Measurements from ENCODE around the gene SPRR1B. TPM values are rescaled to one million over a fixed set of nuclear protein-coding genes. Genes with fewer than 3 reads are reported as not detected.
"Not testable (repeated sequence)": the region's sequence is repeated elsewhere in the genome, so short reads cannot be mapped to it uniquely, and the experiment has no call there.

SPRR1B gene
- polyA plus RNA-seq, 2 donors, result 2,433 to 2,781 TPM

- H3K27ac ChIP-seq (ENCODE audit: low read depth in 2 of 2, low read length in 1 of 2), result peak overlapping the region; percentile 84 to 97
- H3K36me3 ChIP-seq (ENCODE audit: control insufficient read depth in 2 of 2, insufficient read depth in 2 of 2, low read length in 1 of 2), result no peaks in the 10 kb centered on the region
- H3K27me3 ChIP-seq (ENCODE audit: control insufficient read depth in 1 of 2, insufficient read depth in 2 of 2, low read length in 2 of 2), result no peaks in the 10 kb centered on the region
- peak overlapping the region in 1 of 2 donors; percentile 1 for H3K4me3 ChIP-seq (ENCODE audit: low read depth in 1 of 2, low read length in 2 of 2)
- no peaks in the 10 kb centered on the region for H3K9me3 ChIP-seq (ENCODE audit: control insufficient read depth in 2 of 2, insufficient read depth in 1 of 2, low read depth in 1 of 2, low read length in 1 of 2)
- peaks cover 0 to 2% of the 10 kb centered on the region in 2 donors for H3K4me1 ChIP-seq (ENCODE audit: control insufficient read depth in 2 of 2, insufficient read depth in 2 of 2, low read length in 1 of 2)
- WGBS, 2 donors, result 44 to 55% methylated on average over 6 of the region's 6 CpGs
Measured at GRCh38 chr1:152999818-153000217, 31.2 kb upstream of the SPRR1B start.

DNA sequence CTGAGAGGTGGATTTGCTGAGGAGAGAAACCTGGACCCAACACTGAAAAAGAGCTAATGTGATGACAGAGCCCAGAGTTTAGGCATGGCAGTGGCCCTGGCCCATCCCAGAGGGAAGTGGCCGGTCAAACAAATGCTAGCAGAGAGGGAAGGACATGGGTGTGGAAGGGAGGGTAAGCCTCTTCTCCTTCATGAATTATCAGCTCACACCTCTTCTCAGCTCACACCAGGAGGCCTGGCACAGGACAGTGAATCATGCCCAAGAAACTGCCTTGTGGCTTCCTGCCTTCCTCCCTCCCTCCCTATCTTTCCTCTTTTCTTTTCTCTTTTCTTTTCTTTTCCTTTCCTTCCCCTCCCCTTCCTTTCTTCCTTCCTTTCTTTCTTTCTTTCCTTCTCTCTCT, 30.7 kb upstream of the SPRR1B start:
- no peaks in the 10 kb centered on the region for H3K9me3 ChIP-seq (ENCODE audit: control insufficient read depth in 2 of 2, insufficient read depth in 1 of 2, low read depth in 1 of 2, low read length in 1 of 2)
- no peaks in the 10 kb centered on the region for H3K27me3 ChIP-seq (ENCODE audit: control insufficient read depth in 1 of 2, insufficient read depth in 2 of 2, low read length in 2 of 2)
- peaks cover 0 to 2% of the 10 kb centered on the region in 2 donors for H3K4me1 ChIP-seq (ENCODE audit: control insufficient read depth in 2 of 2, insufficient read depth in 2 of 2, low read length in 1 of 2)
- H3K36me3 ChIP-seq (ENCODE audit: control insufficient read depth in 2 of 2, insufficient read depth in 2 of 2, low read length in 1 of 2), result no peaks in the 10 kb centered on the region
- H3K4me3 ChIP-seq (ENCODE audit: low read depth in 1 of 2, low read length in 2 of 2), result peak overlapping the region in 1 of 2 donors; percentile 1
- WGBS, 2 donors, result 50 to 68% methylated on average over 1 of the region's 1 CpG
- H3K27ac ChIP-seq (ENCODE audit: low read depth in 2 of 2, low read length in 1 of 2), result peak overlapping the region; percentile 84 to 97

GRCh38 chr1:153001382-153001781, 29.6 kb upstream of the SPRR1B start, which contains the start of gene SPRR3:
Gene SPRR3 (plus strand): TSS chr1:153001749. CDS start chr1:153003021, 1,272 bp downstream.
- Histone ChIP-seq H3K27me3 (ENCODE audit: control insufficient read depth in 1 of 2, insufficient read depth in 2 of 2, low read length in 2 of 2) (no peaks in the 10 kb centered on the region), H3K4me3 (ENCODE audit: low read depth in 1 of 2, low read length in 2 of 2) (peak within 1 kb of the TSS; percentile 36 to 59), H3K36me3 (ENCODE audit: control insufficient read depth in 2 of 2, insufficient read depth in 2 of 2, low read length in 1 of 2) (no peaks in the 10 kb centered on the region), H3K4me1 (ENCODE audit: control insufficient read depth in 2 of 2, insufficient read depth in 2 of 2, low read length in 1 of 2) (peaks cover 0 to 2% of the 10 kb centered on the region in 2 donors), H3K9me3 (ENCODE audit: control insufficient read depth in 2 of 2, insufficient read depth in 1 of 2, low read depth in 1 of 2, low read length in 1 of 2) (no peaks in the 10 kb centered on the region), H3K27ac (ENCODE audit: low read depth in 2 of 2, low read length in 1 of 2) (peak within 1 kb of the TSS; percentile 95 to 97)
- 54% methylated on average over 2 of the region's 2 CpGs for WGBS, 2 donors

DNA sequence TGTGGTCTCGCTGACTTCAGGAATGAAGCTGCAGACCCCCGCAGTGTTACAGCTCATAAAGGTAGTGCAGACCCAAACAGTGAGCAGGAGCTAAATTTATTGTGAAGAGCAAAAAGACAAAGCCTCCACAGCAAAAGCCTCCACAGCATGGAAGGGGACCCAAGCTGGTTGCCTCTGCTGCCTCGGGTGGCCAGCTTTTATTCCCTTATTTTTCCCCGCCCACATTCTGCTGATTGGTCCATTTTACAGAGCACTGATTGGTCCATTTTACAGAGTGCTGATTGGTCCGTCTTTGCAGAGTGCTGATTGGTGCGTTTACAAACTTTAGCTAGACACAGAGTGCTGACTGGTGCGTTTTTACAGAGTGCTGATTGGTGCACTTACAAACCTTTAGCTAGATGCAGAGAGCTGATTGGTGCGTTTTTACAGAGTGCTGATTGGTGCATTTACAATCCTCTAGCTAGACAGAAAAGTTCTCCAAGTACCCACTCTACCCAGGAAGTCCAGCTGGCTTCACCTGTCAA, 19.7 kb upstream of the SPRR1B start:
- H3K4me3 ChIP-seq (ENCODE audit: low read depth in 1 of 2, low read length in 2 of 2); H3K4me1 ChIP-seq (ENCODE audit: control insufficient read depth in 2 of 2, insufficient read depth in 2 of 2, low read length in 1 of 2); H3K27ac ChIP-seq (ENCODE audit: low read depth in 2 of 2, low read length in 1 of 2); H3K9me3 ChIP-seq (ENCODE audit: control insufficient read depth in 2 of 2, insufficient read depth in 1 of 2, low read depth in 1 of 2, low read length in 1 of 2); H3K27me3 ChIP-seq (ENCODE audit: control insufficient read depth in 1 of 2, insufficient read depth in 2 of 2, low read length in 2 of 2); H3K36me3 ChIP-seq (ENCODE audit: control insufficient read depth in 2 of 2, insufficient read depth in 2 of 2, low read length in 1 of 2): not testable (repeated sequence)
- 85 to 88% methylated on average over 8 of the region's 8 CpGs for WGBS, 2 donors

GRCh38 chr1:153021829-153022228, 9.2 kb upstream of the SPRR1B start:
- H3K27ac ChIP-seq (ENCODE audit: low read depth in 2 of 2, low read length in 1 of 2); H3K27me3 ChIP-seq (ENCODE audit: control insufficient read depth in 1 of 2, insufficient read depth in 2 of 2, low read length in 2 of 2); H3K36me3 ChIP-seq (ENCODE audit: control insufficient read depth in 2 of 2, insufficient read depth in 2 of 2, low read length in 1 of 2); H3K4me3 ChIP-seq (ENCODE audit: low read depth in 1 of 2, low read length in 2 of 2); H3K9me3 ChIP-seq (ENCODE audit: control insufficient read depth in 2 of 2, insufficient read depth in 1 of 2, low read depth in 1 of 2, low read length in 1 of 2); H3K4me1 ChIP-seq (ENCODE audit: control insufficient read depth in 2 of 2, insufficient read depth in 2 of 2, low read length in 1 of 2): not testable (repeated sequence)
- WGBS, 2 donors, result 31 to 43% methylated on average over 2 of the region's 2 CpGs

DNA sequence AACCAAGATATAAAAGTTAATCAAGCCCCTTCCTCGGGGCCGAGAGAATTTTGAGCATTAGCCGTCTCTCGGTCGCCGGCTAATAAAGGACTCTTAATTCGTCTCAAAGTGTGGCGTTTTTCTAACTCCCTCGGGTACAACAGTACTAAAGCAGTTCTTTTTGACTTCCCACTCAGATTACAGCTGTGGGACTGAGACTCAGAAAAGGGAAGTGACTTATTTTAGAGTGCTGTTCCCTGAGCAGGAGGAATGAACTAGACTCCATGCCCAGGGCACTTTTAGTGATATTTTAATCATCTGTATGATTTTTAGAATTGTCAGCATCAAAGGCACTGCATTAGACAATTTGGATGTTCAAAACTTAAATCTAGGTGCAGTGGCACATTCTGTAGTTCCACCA, 8.7 kb upstream of the SPRR1B start:
- WGBS, 2 donors, result 51 to 60% methylated on average over 9 of the region's 9 CpGs
- not testable (repeated sequence) for H3K4me1 ChIP-seq (ENCODE audit: control insufficient read depth in 2 of 2, insufficient read depth in 2 of 2, low read length in 1 of 2); H3K9me3 ChIP-seq (ENCODE audit: control insufficient read depth in 2 of 2, insufficient read depth in 1 of 2, low read depth in 1 of 2, low read length in 1 of 2); H3K27me3 ChIP-seq (ENCODE audit: control insufficient read depth in 1 of 2, insufficient read depth in 2 of 2, low read length in 2 of 2); H3K36me3 ChIP-seq (ENCODE audit: control insufficient read depth in 2 of 2, insufficient read depth in 2 of 2, low read length in 1 of 2); H3K27ac ChIP-seq (ENCODE audit: low read depth in 2 of 2, low read length in 1 of 2); H3K4me3 ChIP-seq (ENCODE audit: low read depth in 1 of 2, low read length in 2 of 2)

DNA sequence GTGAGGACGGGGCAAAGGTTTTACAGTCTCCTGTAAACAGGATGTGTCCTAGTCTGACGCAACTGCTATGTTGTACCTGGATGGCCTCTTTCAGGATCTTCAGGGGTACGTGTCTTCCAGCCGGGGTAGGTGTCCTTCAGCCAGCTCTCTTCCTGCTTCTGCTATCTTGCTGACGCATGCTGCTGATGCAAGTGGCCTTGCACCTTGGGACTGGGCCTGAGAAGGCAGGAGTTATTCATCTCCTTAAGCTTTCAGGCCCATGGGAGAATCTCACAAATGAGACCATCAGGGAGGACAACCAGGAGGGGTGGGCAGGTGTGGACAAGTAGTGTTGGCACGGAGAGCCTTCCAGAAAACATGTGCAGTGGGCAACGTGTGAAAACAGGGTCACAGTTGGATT, 7.9 kb upstream of the SPRR1B start:
- 85 to 87% methylated on average over 7 of the region's 7 CpGs for WGBS, 2 donors
- Histone ChIP-seq H3K4me3 (ENCODE audit: low read depth in 1 of 2, low read length in 2 of 2) (no peak overlapping the region), H3K4me1 (ENCODE audit: control insufficient read depth in 2 of 2, insufficient read depth in 2 of 2, low read length in 1 of 2) (peaks cover 0 to 3% of the 10 kb centered on the region in 2 donors), H3K9me3 (ENCODE audit: control insufficient read depth in 2 of 2, insufficient read depth in 1 of 2, low read depth in 1 of 2, low read length in 1 of 2) (peaks cover 0 to 2% of the 10 kb centered on the region in 2 donors), H3K36me3 (ENCODE audit: control insufficient read depth in 2 of 2, insufficient read depth in 2 of 2, low read length in 1 of 2) (peaks cover 0 to 2% of the 10 kb centered on the region in 2 donors), H3K27ac (ENCODE audit: low read depth in 2 of 2, low read length in 1 of 2) (no peak overlapping the region), H3K27me3 (ENCODE audit: control insufficient read depth in 1 of 2, insufficient read depth in 2 of 2, low read length in 2 of 2) (no peaks in the 10 kb centered on the region)

GRCh38 chr1:153024413-153024812, 6.6 kb upstream of the SPRR1B start:
- Histone ChIP-seq H3K9me3 (ENCODE audit: control insufficient read depth in 2 of 2, insufficient read depth in 1 of 2, low read depth in 1 of 2, low read length in 1 of 2) (peaks cover 0 to 2% of the 10 kb centered on the region in 2 donors), H3K27me3 (ENCODE audit: control insufficient read depth in 1 of 2, insufficient read depth in 2 of 2, low read length in 2 of 2) (no peaks in the 10 kb centered on the region), H3K4me1 (ENCODE audit: control insufficient read depth in 2 of 2, insufficient read depth in 2 of 2, low read length in 1 of 2) (peaks cover 0 to 3% of the 10 kb centered on the region in 2 donors), H3K36me3 (ENCODE audit: control insufficient read depth in 2 of 2, insufficient read depth in 2 of 2, low read length in 1 of 2) (no peaks in the 10 kb centered on the region), H3K27ac (ENCODE audit: low read depth in 2 of 2, low read length in 1 of 2) (no peak overlapping the region), H3K4me3 (ENCODE audit: low read depth in 1 of 2, low read length in 2 of 2) (no peak overlapping the region)
- 69 to 73% methylated on average over 1 of the region's 1 CpG for WGBS, 2 donors

GRCh38 chr1:153025797-153026196, 5.2 kb upstream of the SPRR1B start:
- Histone ChIP-seq H3K4me3 (ENCODE audit: low read depth in 1 of 2, low read length in 2 of 2) (no peak overlapping the region), H3K9me3 (ENCODE audit: control insufficient read depth in 2 of 2, insufficient read depth in 1 of 2, low read depth in 1 of 2, low read length in 1 of 2) (peaks cover 0 to 2% of the 10 kb centered on the region in 2 donors), H3K27ac (ENCODE audit: low read depth in 2 of 2, low read length in 1 of 2) (no peak overlapping the region), H3K4me1 (ENCODE audit: control insufficient read depth in 2 of 2, insufficient read depth in 2 of 2, low read length in 1 of 2) (peaks cover 0 to 3% of the 10 kb centered on the region in 2 donors), H3K36me3 (ENCODE audit: control insufficient read depth in 2 of 2, insufficient read depth in 2 of 2, low read length in 1 of 2) (no peaks in the 10 kb centered on the region), H3K27me3 (ENCODE audit: control insufficient read depth in 1 of 2, insufficient read depth in 2 of 2, low read length in 2 of 2) (no peaks in the 10 kb centered on the region)
- 54 to 63% methylated on average over 1 of the region's 1 CpG for WGBS, 2 donors

DNA sequence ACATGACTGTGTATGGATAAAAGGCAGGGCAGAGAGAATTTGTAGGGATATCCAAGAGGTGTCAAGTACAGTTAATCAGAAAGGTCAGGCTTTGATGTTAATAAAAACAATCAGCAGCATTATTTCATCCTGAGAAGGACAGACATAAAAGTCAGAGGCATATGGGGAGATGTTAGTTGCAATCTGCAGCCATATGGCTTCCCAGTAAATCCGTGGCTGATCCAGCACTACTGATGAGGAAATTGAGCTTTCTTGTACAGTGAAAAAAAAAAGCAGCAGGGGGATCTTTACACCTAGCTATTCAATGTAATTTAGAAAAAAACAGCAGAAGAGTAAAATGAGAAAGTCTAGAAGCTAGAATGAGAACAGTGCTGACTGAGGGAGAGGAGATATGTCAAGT, 2.2 kb upstream of the SPRR1B start:
- no peaks in the 10 kb centered on the region for H3K27me3 ChIP-seq (ENCODE audit: control insufficient read depth in 1 of 2, insufficient read depth in 2 of 2, low read length in 2 of 2)
- peaks cover 0 to 6% of the 10 kb centered on the region in 2 donors for H3K4me1 ChIP-seq (ENCODE audit: control insufficient read depth in 2 of 2, insufficient read depth in 2 of 2, low read length in 1 of 2)
- WGBS, 2 donors, result 74 to 82% methylated on average over 1 of the region's 1 CpG
- no peak overlapping the region for H3K27ac ChIP-seq (ENCODE audit: low read depth in 2 of 2, low read length in 1 of 2)
- H3K9me3 ChIP-seq (ENCODE audit: control insufficient read depth in 2 of 2, insufficient read depth in 1 of 2, low read depth in 1 of 2, low read length in 1 of 2), result peaks cover 0 to 2% of the 10 kb centered on the region in 2 donors
- no peak overlapping the region for H3K4me3 ChIP-seq (ENCODE audit: low read depth in 1 of 2, low read length in 2 of 2)
- H3K36me3 ChIP-seq (ENCODE audit: control insufficient read depth in 2 of 2, insufficient read depth in 2 of 2, low read length in 1 of 2), result no peaks in the 10 kb centered on the region

All from esophagus (tissue), 2 donors.